Stimulated activated CD4-positive, alpha-beta T cell treated with anti-CD3 and anti-CD28 coated beads, Interleukin-1b, Interleukin-23, amount 100 ng/mL, for 1 hour (primary cell): ENCODE measurements around the gene PCDH9.
A peak's percentile ranks its signal among the peaks of the same experiment; 100 is the strongest.

Experiments
- DNase-seq, 2 donors: peaks; one replicate each; pipeline ENCODE4 v3.0.0-alpha.2; 2020; ENCODE audit warnings: low read depth in 2 of 2

Gene PCDH9

DNA sequence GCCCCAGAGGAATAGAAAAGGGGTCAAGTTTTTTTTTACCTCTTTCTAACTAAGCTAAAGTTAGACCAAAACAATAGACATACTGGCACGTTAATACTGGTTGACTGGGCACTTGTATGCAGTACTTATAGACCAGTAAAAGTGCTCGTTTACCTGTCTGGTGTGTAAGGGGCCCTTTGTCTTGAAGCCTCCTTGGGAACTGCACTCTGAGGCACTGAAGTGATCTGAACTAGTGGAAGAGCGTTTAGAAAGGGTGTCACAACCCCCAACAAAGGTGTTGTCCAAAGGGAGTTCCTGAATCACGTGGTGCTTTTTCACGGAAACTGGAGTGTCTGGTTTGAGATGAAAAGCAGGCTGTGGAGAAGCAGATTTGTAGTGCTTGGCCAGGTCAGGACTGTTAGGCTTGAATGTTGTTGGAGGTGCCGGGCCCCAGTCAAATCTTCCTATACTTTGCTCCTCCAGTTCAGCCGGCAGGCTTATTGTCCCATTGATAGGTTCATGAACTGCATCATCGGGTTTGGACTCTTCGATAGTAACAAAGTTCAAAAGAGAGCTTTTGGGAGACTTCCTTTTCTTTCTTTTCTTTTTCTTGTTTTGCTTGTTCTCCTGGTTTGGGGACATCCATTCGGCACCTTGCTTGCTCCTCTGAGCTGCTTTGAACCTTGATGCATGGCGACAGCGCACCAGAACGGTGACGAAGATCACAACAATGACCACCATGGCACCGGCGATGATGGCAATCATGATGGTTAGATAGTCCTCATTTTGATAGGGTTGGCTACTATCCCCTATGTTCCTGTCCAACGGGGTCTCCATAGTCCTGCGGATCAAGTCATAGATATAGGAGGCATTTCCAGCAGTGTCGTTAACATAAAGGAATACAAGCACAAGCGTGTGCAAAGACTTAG, 4.6 kb downstream of the PCDH9 start:
- DNase-seq: no peak

DNA sequence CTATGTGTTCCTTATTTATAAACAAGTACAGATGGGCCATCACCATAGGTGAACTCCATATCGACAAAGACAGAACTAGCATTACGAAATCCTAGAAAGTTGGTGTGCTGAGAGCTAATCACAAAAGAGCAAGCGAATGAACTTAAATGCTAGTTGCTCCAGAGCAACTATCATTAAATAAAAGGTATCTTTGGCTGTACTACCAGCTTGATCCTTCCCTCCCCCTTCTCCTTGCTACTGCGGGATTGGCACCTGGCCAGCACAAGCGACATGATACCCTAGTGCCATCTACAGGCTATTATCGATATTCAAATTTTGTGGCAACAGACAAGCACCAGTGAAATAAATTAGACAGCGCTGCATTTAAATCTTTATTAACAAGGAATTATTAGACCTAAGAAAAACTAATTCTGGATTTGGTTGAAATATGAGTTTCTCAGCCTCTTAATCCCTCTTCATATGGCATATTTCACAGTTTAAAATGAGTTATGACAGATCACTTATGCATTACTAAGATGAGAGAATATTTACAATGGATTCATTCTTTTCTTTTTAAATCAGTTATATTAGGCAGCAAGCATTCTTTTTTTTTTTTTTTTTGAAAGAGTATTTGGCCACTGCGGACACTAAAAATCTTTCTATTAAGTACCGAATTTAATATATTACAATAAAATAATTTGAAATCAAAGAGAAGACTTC, 5.8 kb downstream of the PCDH9 start:
- peak in 1 of 2 donors; percentile 12 for DNase-seq

DNA sequence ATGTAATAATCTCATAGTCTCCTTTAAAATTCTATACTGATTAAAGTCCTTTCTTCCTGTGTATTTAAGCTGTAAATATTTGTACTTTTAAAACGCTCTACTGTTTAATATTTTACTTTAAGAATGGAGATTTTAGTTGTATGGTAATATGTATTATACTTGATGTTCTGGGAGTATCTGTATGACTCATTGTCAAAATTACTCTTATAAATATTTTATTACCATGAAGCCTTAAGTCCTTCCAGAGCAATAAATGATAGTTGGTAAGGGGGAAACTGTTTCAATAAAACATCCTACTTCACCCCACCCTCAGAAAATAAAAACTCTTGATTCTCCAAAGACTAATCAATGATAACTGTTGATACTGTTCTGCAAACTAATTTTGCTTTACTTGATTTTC, 6.4 kb downstream of the PCDH9 start:
- DNase-seq: no peak

DNA sequence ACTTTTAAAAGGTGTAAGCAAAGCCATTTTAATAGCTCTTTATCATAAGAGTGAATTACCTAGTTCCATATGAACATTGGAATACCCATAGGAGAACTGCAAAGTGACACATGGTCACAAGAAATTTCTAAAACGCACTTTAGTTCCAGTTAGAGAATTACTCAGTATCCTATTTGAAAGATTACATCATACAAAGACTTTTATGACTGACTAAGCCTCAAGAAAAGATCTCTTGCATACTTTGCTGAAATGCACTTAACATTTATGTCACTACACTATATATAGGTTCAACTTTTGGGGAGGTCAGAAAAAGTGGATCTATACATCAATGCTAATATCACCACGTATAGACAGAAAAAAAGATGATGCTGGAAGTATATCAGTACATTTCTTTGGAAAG, 7.1 kb downstream of the PCDH9 start:
- DNase-seq: no peak

DNA sequence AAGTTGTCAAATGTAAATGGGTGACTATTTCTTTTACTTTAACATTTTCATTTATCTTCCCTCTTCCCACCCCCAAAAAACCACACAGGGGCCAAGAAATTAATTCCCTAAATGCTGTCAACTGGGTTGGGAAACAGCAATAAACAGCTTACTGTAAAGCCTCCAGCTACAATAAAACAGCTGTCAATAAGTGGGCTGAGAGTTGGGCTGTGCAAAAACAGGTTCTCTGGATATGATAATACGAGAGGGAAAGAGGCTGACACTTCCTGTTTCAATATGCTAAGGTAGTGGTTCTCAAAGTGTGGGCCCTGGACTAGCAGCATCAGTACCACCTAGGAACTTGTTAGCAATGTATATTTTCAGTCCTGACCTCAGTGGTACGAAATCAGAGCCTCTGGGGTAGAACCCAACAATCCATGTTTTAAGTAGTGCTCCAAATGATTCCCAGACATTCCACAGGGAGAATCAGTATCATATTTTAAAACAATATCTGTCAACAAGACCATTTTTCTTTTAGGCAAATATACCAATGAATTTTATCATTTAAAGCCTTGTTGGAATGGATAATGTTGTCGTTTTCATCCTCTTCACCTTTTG, 8.4 kb downstream of the PCDH9 start:
- no peak for DNase-seq

DNA sequence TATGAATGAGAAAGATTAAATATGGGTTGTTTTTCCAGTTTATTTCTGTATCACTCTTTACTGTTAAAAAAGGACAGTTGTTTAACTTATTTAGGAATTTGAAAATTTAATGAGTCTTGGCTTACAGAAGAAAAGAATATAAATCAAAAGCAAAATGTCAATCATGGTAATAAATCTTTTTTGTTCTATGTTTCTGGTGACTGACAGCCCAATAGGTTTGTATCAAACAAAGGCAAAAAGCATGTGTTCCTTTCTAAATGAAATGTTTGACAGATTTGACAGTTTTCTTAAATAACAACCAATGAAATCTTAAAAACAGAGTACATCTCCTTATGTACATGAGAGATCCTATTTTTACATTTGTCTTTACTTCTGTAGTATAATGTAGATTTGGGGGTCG, 11.0 kb downstream of the PCDH9 start:
- DNase-seq: no peak

DNA sequence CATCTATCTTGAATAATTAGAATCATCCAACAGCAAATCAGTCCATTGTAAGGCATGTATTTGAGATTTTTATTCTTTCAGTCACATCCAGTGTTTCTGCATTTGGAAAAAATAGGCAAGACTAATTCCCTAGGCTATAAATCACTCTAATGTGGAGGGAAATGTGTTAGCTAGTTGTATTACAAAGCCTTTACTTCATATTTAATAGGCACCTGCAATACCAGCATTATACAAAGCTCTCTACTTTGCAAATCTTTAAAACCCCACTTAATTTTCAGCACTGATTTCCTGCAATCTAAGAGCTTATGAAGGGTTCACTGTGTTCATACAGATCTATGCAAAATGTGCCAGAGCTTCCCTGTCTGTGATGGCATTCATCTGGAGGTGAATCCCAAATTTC, 12.3 kb downstream of the PCDH9 start:
- no peak for DNase-seq

DNA sequence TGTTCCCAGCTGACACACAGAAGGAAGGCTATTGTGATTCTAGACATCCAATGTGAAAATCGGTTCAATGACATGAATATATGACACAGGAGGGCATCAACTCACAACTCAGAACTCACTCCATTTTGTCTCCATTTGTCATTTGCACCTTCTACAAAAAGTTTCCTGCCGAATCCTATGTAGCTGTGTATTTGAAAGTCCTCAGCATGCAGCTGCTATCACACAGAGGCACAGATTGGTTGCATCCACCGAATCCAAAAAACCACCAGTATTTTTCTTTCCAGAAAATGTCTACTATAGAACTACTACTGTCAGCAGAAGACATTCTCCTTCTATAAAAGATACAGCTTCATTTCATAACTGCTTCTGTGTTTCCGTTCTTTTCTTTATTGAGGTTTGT, 13.3 kb downstream of the PCDH9 start:
- no peak for DNase-seq

DNA sequence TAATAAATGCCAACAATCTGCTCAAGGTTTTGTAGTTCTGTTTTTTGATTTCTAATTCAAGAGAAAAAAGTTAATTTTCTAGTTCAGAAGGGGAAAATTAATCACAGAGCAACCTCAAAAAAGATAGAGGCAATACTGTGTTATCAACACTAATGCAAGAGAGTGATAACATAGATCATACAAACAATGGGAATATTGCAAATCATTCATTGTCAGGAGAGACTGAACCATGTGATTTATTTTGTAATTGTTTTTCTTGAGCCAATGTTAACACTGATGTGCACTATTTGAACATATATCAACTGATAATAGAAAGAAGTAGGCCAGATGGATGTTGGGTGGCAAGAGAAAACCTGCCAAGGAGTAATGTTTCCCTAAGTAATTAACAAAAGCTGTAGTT, 19.9 kb downstream of the PCDH9 start:
- no peak for DNase-seq

DNA sequence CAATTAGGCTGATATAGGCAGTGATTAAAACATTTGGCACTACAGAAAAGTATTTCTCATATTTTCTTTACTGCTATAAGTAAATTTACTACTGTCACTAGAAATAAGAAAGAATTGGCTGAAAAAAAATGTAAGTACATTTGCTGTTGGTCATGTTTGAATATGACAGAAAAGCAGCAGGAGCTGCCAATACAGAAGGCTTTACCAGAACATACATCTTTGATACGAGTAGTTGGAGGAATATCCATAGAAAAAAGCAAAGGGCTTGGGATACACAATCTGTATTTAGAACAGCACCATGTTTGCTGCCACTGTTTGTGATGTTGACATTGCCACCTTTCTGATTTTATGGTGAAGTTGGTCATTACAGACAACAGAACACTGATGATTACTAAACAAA, 21.6 kb downstream of the PCDH9 start:
- no peak for DNase-seq

DNA sequence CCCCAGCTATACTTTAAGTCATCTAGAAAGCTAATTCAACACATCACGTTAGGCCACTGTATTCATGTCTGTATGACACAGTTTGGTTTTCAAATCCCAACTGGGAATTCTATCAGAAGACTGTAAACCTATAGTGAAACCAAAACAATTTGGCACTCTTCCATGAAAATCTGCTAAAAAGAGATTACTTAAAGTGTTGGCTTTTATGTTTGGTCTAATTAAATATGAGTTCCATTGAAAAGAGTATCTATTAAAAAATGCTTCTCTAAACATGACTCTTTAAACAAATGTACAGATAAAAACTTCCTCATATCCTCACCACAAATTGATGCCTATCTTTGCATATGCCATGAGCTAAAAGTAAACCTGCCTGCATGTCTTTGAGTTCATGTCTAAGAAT, 25.4 kb downstream of the PCDH9 start:
- DNase-seq: no peak

DNA sequence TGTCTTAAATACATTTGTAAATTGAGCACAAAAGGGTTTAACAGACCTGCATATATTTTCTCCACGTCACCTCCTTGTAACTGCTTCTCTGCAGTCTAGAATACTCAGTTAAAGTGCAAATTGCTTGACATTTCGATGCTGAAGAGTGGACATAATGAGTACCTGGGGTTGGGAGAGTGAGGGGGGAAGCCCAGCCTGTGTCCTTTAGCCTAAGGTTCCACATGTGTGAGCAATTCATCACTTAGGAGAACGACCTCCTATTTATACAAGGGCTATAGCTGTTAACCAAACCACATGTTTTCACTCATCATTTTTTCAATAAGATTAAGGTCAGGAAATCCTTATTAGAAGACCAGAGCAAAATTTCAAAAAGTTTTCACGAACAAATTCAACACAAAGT, 29.5 kb downstream of the PCDH9 start:
- DNase-seq: no peak

DNA sequence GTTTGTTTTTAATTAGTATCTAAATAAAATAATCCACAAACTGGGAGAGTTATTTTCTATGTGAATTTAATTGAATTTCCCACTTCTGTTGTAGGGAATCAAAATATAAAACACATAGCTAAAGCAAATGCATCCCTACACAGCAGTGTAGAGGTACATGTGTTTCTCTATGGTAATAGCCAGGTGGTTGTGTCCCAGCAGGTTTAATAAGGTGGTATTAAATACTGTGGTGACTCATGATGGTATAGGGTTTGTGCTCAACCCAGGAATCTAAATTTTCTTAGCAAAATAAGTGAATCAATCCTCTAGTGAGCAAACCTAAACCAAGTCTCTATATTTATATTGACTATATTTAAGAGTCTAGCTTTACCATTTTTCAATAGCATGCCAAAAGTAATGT, 30.0 kb downstream of the PCDH9 start:
- DNase-seq: no peak

DNA sequence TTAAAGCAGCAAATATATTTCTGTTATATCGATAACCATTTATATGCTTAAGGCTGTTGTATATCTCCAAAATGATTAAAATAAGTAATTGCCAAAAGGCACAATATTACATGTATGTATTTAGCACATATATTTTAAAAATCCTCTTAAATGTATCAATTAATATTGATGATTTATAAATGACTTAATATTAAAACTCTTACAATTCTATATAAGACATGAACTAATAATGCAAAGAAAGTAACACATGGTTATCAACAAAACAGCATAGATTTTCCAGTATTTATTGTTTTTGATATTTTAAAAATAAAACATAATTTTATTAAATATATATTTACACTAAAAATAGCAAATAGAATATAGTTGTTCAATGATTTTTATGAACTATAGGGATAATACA, 32.4 kb downstream of the PCDH9 start:
- no peak for DNase-seq

DNA sequence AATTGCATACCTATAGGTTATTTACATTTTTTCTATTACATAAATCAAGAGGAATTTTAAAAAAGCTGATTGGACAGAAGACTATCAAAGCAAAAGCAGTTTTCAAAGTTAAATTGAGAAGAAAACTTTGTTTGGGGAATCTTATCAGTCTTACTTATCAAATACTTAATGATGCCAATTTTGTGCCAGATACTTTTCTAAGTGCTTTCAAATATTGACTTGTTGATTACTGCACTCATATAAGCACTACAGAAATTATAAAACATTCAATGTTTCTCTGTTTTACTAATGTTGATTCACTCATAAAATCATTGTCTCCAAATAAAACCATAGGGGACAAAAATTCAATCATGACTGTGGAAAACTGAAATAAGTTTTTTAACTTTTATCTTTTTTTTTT, 36.2 kb downstream of the PCDH9 start:
- DNase-seq: no peak

DNA sequence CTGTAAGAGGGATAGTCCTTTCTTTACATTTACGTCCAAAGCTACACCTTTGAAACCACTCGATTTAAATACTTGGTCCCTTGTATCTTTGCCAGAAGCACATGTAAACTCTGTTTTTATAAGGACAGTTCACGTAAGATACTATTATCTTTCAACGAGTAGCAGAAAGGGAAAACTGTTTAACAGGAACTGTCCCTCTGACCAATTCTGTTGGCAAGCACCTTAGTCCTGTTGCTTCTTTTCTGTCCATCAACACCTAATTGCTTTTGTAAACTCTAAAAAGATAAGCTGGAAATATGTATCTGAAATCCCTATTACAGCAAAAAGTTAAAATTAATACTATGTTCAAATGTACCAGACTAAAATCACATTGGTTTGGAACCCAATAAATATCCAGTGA, 37.4 kb downstream of the PCDH9 start:
- DNase-seq: no peak

DNA sequence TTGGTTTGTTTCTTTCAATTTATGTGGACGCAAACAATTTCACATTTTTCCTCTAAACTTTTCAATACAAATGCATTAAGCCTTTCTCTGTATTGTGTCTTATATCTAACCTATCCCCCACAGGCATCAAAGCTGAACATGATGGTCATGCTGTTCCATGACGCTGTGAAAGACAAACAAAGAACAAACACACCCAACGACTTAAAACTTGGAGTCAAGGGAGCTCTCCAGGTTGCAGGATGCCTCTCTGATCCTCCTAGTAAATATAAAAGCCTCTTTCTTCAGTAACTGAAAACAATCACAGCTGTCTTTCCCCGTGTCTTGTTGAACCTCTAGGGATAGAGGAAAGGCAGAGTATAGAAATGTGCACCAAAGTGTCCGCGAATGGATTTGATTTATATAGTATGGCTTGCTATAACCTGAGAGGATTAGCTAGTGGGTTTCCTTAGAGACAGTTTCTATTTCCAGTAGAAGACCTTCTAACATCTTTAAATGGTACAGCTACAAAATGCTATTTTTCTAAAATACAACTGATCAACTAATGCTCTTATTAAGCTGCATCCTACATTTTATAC, 43.1 kb downstream of the PCDH9 start:
- no peak for DNase-seq

DNA sequence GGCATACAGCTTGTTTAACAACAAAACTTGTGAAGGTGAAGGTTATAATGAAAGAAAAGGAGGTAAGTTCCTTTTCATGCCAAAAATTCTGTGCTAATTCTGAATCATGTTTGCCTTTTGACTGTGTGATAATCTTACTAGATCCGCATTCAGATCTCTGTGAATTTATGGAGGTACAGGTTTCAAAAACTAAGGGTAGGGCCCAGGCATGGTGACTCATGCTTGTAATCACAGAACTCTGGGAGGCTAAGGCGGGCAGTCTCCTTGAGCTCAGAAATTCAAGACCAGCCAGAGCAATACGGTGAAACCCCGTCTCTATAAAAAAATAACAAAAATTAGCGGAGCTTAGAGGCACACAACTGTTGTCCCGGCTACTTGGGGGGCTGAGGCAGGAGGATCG, 45.9 kb downstream of the PCDH9 start:
- no peak for DNase-seq

DNA sequence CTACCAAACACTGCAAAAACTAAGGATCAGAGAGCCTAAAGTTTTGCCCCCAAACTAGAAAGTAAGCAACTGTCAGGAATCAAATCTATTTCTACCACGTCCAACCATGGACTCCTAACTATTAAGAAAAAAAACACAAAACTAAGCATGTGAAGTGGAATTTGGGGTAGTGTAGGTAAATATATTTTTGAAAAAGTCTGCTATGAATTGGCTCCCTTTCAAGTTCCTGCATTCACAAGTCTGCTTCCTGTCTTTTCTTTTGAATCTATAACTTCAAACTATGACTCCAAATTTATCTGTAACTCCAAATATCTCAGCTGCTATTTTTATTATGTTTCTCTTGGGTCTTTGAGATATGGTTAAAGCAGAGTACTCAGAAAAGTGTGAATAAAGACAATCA, 47.0 kb downstream of the PCDH9 start:
- DNase-seq: no peak

DNA sequence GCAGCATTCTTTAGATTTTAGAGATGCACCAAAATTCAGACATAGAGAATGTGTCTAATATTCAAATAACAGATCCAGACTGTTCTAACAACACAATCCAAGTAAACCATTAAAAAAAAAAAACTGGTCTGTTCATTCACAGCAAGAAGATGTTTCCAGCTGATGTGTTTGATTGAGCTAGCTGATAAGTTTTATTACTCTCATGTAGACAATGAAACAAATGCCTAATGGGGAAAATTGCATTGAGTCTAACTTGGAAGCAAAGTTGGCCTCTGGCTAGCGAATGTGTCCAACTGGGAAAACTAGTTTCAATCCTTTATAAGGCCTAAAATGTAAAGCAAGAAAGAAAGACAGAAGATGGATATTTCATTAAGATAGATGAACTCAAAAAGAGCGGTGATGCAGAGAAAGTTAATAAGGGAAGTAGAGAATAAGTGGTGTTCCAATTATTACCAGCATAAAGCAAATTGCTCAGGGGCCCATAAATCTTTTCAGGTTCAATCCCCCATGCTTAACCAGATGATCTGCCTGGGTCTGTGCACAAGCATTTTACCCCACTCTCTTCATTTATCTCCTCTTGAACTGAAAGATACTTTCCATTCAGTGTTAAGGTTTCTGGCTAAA, 54.2 kb downstream of the PCDH9 start:
- no peak for DNase-seq

DNA sequence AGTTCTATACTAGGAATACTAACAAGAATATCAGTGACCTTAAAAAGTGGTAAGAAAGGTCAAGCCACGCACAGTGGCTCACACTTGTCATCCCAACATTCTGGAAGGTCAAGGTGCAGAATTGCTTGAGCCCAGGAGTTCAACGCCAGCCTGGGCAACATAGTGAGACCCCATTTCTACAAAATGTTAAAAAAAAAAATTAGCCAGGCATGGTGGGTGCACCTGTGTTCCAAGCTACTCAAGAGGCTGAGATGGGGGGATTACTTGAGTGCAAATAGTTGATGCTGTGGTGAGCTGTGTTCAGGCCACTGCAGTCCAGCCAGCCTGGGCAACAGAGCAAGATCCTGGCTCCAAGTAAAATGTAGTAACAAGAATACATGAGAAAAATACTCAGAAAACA, 61.8 kb downstream of the PCDH9 start:
- DNase-seq: no peak

DNA sequence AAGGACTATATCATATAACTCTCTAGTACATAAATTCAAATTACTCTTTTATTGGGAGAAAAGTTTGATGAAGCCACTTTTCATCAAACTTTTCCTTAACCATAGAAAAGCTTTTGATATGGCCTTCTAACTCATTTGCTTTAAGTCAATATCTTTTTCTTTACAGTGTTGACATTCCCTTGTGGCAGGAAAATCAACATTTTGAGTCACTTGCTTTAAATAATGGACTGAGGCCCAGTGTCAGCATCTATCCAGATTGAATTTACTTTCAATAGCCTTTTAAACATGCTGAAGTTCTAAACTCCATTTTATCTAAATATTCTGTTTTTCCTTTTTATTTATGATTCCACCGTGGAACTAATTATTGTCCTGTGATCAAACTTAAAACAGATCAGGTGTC, 62.7 kb downstream of the PCDH9 start:
- DNase-seq: no peak
